Measurements from ENCODE around the gene ENTPD8. TPM values are rescaled to one million over a fixed set of nuclear protein-coding genes. Genes with fewer than 3 reads are reported as not detected.
A peak's percentile ranks its signal among the peaks of the same experiment; 100 is the strongest.

ENTPD8 gene
- total RNA-seq, 1 experiment from 2014 or later, result 0.77 TPM

DNA sequence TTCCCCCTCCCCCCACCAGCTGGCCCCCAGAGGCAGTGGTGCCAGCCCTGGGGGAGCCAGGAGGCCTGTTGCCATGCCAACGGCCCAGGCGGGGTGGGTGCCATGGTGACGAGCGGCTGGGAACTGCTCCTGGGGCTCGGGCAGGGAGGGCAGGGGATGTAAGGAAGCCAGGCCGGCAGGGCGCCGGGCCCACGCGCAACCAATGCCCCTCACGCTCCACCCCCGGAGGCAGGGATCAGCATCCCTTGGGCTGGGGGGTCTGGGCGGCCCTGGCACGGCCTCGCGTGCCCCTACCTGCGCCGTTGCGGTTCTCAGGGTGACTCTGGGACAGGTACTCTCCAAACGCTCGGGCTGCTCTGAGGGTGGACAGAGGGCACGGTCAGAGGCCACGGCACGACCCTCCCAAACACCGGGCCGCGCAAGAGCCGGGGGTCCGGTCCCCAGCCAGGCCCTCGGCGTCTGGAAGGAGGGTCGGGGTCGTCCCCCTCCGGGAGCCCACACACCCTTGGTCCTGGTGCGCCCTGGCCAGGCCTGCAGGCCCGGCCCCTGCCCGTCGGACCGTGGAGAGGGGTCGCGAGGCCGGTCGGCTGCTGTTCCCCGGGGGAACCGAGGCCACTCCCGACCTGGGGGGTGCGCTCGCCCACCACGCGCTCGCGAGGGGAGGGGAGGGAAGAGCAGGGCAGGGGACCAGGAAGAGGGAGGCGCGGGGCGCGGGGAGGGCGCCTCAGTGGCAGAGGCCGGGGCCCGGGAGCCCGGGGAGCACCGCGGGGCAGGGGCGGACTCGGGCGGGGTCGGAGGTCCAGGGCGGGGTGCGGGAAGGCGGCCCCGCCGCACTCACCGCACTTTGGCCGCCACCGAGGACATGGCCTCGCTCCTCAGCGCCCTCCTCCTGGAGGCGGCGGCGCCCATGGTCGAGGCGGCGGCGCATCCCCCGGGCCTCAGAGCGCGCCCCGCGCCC, 17.3 kb upstream of the ENTPD8 start:
- Histone ChIP-seq H2AFZ (ENCODE audit: low read length) (no peak overlapping the region), H2BK5ac (ENCODE audit: insufficient read length, low read length) (no peak overlapping the region), H2BK15ac (ENCODE audit: low read depth, low read length) (no peak overlapping the region), H3K79me2 (ENCODE audit: insufficient read depth, low read length) (no peaks in the 10 kb centered on the region), H3K4me2 (ENCODE audit: insufficient read depth, insufficient read length, low read length) (peak overlapping the region; percentile 57), H3K27me3 (ENCODE audit: insufficient read depth, low read length) (no peaks in the 10 kb centered on the region; the same call in 1 of the 2 replicates), H3K79me1 (ENCODE audit: insufficient read depth, low read depth, low read length, poor library complexity, severe bottlenecking) (no peaks in the 10 kb centered on the region), H2BK20ac (ENCODE audit: low read depth, low read length, poor library complexity, severe bottlenecking) (no peak overlapping the region), H3K23ac (ENCODE audit: insufficient read length, low read depth, low read length) (no peak overlapping the region), H4K5ac (ENCODE audit: insufficient read length, low read depth, low read length) (no peak overlapping the region), H3K4me1 (ENCODE audit: insufficient read depth, low read length) (no peaks in the 10 kb centered on the region), H2BK120ac (ENCODE audit: low read depth, low read length, poor library complexity, severe bottlenecking) (no peak overlapping the region), H4K8ac (replicated peaks; ENCODE audit: insufficient read length, low read depth, low read length) (no peak overlapping the region), H3K56ac (ENCODE audit: insufficient read length, low read depth, low read length) (no peak overlapping the region), H2AK5ac (ENCODE audit: insufficient read length, low read length) (no peak overlapping the region), H3K9ac (ENCODE audit: extremely low read depth, insufficient read length, low read length) (no peak overlapping the region), H3K14ac (ENCODE audit: insufficient read depth, low read length) (peak overlapping the region; percentile 6; the same call in 1 of the 2 replicates), H3K23me2 (ENCODE audit: insufficient read length, low read depth, low read length, poor library complexity, severe bottlenecking) (peaks cover 9% of the 10 kb centered on the region), H3K4ac (ENCODE audit: low read depth, low read length) (no peak overlapping the region), H2BK12ac (ENCODE audit: insufficient read length, low read depth, low read length) (no peak overlapping the region), H4K20me1 (ENCODE audit: control insufficient read depth, insufficient read depth, insufficient read length) (peaks cover 3% of the 10 kb centered on the region), H3K18ac (ENCODE audit: insufficient read length, low read depth, low read length) (no peak overlapping the region), H3K27ac (ENCODE audit: insufficient read length, low read depth, low read length) (no peak overlapping the region), H3K9me3 (ENCODE audit: control insufficient read depth, low read depth, low read length) (no peaks in the 10 kb centered on the region), H3T11ph (ENCODE audit: low read length) (no peak overlapping the region), H4K91ac (ENCODE audit: insufficient read length, low read depth, low read length) (no peak overlapping the region)
- H3K4me1 Mint-ChIP-seq, result peaks cover 5 to 14% of the 10 kb centered on the region in 2 experiments; a peak in 3 of 4 replicates
- H3K27ac Mint-ChIP-seq, result no peak overlapping the region
- H3K36me3 Mint-ChIP-seq (ENCODE audit: insufficient read depth in 1 of 3, low read depth in 3 of 3), result peaks cover 0 to 17% (median 15%) of the 10 kb centered on the region in 3 experiments; a peak in 4 of 7 replicates
- peak overlapping the region; percentile 56 to 74; a peak in 4 of 5 replicates for H3K4me3 Mint-ChIP-seq
- H3K27me3 Mint-ChIP-seq (ENCODE audit: low read depth), result peaks cover 26% of the 10 kb centered on the region
- DNase-seq, result no peak
- TF ChIP-seq, protein P1, sequence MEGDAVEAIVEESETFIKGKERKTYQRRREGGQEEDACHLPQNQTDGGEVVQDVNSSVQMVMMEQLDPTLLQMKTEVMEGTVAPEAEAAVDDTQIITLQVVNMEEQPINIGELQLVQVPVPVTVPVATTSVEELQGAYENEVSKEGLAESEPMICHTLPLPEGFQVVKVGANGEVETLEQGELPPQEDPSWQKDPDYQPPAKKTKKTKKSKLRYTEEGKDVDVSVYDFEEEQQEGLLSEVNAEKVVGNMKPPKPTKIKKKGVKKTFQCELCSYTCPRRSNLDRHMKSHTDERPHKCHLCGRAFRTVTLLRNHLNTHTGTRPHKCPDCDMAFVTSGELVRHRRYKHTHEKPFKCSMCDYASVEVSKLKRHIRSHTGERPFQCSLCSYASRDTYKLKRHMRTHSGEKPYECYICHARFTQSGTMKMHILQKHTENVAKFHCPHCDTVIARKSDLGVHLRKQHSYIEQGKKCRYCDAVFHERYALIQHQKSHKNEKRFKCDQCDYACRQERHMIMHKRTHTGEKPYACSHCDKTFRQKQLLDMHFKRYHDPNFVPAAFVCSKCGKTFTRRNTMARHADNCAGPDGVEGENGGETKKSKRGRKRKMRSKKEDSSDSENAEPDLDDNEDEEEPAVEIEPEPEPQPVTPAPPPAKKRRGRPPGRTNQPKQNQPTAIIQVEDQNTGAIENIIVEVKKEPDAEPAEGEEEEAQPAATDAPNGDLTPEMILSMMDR (conservative IDR thresholded peaks at IDR 0.05), result no peak
- no peaks in the 10 kb centered on the region for H3K9me3 Mint-ChIP-seq
- no CpG with 5 or more reads among the region's 88 CpGs for WGBS (ENCODE audit: extremely low coverage, insufficient read length, low lambda C conversion rate)

Data from H9 (cell line).